Duodenal mucosa (tissue), 2 donors: ENCODE measurements around the gene WDR70.
"Not testable (repeated sequence)": the region's sequence is repeated elsewhere in the genome, so short reads cannot be mapped to it uniquely, and the experiment has no call there.

ENCODE experiments used
- H3K27ac ChIP-seq: one replicate; pipeline ENCODE4 v1.7.0; 2013; ENCODE audit warnings: low read depth, low read length
- H3K27me3 ChIP-seq, 2 donors: one replicate each; pipeline ENCODE4 v1.7.0; 2013; ENCODE audit warnings: low read length in 2 of 2, control low read depth in 1 of 2; ENCODE audit not compliant: insufficient read depth in 2 of 2, control insufficient read depth in 1 of 2
- H3K36me3 ChIP-seq, 2 donors: one replicate each; pipeline ENCODE4 v1.7.0; 2013; ENCODE audit warnings: low read length in 2 of 2, control low read depth in 1 of 2; ENCODE audit not compliant: insufficient read depth in 2 of 2, control insufficient read depth in 1 of 2
- H3K4me1 ChIP-seq, 2 donors: one replicate each; pipeline ENCODE4 v1.7.0; 2013; ENCODE audit warnings: low read length in 2 of 2, control low read depth in 1 of 2; ENCODE audit not compliant: insufficient read depth in 2 of 2, control insufficient read depth in 1 of 2
- H3K4me3 ChIP-seq, 2 donors: one replicate each; pipeline ENCODE4 v1.7.0; 2013; ENCODE audit warnings: low read length in 2 of 2, low read depth in 1 of 2
- H3K9ac ChIP-seq, 2 donors: one replicate each; pipeline ENCODE4 v1.7.0; 2013; ENCODE audit warnings: low read length in 2 of 2, low read depth in 1 of 2
- H3K9me3 ChIP-seq, 2 donors: one replicate each; pipeline ENCODE4 v1.7.0; 2013; ENCODE audit warnings: low read length in 2 of 2, control low read depth in 1 of 2; ENCODE audit not compliant: control insufficient read depth in 1 of 2

The WDR70 gene

DNA sequence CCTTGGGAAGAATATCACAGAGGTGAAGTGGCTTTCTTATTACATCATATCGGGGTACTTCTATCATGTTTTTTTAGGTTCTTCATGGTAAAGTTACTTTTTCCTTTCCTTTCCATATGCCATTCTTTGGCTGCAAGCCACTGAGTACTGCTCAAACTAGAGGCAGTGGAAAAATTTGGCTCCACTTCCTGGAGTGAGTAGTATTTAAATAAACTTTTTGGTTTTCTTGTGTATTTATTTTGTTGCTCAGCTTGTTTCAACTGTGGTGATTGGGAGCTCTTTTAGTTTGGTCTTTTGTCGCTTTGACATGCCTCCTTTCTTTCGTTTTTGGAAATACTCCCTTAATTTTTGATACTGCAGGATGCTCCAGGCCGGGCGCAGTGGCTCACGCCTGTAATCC lies 69.8 kb downstream of the WDR70 start:
- Histone ChIP-seq H3K4me3 (no peak overlapping the region), H3K9me3 (no peaks in the 10 kb centered on the region), H3K27me3 (no peaks in the 10 kb centered on the region), H3K4me1 (no peaks in the 10 kb centered on the region), H3K9ac (no peak overlapping the region), H3K27ac (no peak overlapping the region), H3K36me3 (peaks cover 0 to 8% of the 10 kb centered on the region in 2 donors)

DNA sequence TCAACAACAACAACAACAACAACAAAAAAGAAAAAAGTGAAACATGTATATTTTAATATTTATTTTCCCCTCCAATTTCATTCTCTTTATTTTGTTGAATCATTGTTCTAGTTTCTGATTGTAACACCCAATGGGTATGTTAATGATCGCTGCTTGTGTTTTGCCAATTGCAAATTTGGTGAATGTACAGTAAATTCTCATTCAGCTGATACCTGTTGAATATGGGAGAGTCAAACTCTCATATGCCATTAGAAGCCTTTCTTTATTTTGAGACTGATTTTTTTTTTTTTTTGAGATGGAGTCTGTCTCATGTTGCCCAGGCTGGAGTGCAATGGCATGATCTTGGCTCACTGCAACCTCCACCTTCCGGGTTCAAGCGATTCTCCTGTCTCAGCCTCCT lies 72.9 kb downstream of the WDR70 start:
- not testable (repeated sequence) for H3K9me3 ChIP-seq, H3K36me3 ChIP-seq, H3K9ac ChIP-seq, H3K4me3 ChIP-seq, H3K27me3 ChIP-seq, H3K27ac ChIP-seq, H3K4me1 ChIP-seq

DNA sequence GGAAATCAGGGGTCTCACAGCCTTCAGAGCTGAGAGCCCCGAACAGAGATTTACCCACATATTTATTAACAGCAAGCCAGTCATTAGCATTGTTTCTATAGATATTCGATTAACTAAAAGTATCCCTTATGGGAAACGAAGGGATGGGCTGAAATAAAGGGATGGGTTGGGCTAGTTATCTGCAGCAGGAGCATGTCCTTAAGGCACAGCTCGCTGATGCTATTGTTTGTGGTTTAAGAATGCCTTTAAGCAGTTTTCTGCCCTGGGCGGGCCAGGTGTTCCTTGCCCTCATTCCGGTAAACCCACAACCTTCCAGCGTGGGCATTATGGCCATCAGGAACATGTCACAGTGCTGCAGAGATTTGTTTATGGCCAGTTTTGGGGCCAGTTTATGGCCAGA lies 74.1 kb downstream of the WDR70 start:
- H3K27ac ChIP-seq, H3K9ac ChIP-seq, H3K4me1 ChIP-seq, H3K27me3 ChIP-seq, H3K9me3 ChIP-seq, H3K36me3 ChIP-seq, H3K4me3 ChIP-seq: not testable (repeated sequence)

DNA sequence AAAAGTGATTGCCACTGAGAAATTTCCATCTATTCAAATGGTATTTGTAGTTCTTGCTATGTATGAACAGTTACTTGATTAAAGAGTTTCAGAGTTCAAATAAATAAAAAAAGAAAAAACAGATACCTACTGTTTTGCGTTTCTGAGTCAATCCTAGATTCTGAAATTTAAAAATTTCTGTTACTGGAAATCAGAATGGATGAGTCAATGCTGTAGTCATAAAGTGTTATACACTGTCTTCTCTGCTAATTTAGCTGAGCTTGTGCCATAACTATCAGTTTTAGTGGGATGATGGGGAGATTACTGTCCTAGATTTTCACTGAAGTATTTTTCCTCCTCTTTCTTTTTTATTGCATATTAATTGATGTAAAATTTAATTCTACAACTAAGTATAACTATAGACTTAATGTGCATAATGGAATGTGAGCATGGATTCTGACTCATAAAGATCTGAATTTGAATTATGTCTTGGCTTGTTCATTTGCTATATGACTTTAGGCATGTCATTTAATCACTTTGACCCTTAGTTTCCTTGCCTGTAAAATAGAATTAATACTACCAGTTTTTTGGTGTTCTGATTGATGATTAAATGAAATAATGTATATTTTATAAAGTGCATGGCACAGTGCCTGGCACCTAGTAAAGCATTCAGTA lies 75.4 kb downstream of the WDR70 start:
- H3K27ac ChIP-seq, H3K9me3 ChIP-seq, H3K36me3 ChIP-seq, H3K27me3 ChIP-seq, H3K4me1 ChIP-seq, H3K9ac ChIP-seq, H3K4me3 ChIP-seq: not testable (repeated sequence)

DNA sequence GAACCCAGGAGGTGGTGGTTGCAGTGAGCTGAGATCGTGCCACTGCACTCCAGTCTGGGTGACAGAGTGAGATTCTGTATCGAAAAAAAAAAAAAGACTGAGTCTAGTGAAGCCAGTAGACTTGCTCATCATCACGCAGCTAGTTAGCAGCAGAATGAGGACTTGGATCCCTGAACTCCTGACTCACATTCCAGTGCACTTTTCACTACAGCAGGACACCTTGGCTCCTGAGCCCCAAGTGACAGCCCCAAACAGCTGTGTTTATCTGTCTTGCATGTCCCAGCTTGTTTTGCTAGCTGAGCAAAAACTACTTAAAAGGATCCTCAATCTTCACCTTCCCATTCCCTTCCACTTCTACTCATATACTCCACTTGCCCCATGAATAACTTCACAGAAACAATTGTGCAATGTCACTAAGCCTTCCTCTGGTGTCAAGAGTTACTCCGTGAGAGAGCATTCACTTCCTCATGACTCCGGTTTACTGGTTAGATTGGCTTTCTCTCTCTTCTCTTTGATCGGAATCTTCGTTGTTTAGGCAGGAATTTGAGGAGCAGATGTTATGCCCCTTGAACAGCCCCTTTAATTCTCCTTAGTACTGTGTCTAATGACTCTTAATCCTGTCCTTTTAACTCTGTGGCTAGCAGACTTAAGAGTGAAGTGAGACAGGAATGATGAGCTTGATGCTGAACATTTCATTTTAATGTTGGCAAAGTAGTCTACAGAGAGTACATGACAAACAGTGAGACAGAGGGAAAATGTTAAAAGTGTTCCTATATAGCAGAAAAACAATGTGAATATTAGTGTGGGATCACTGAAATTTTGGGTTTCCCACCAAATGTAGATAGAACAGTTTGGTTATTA lies 84.3 kb downstream of the WDR70 start:
- H3K27me3 ChIP-seq, H3K9me3 ChIP-seq, H3K36me3 ChIP-seq, H3K9ac ChIP-seq, H3K4me1 ChIP-seq, H3K27ac ChIP-seq, H3K4me3 ChIP-seq: not testable (repeated sequence)

DNA sequence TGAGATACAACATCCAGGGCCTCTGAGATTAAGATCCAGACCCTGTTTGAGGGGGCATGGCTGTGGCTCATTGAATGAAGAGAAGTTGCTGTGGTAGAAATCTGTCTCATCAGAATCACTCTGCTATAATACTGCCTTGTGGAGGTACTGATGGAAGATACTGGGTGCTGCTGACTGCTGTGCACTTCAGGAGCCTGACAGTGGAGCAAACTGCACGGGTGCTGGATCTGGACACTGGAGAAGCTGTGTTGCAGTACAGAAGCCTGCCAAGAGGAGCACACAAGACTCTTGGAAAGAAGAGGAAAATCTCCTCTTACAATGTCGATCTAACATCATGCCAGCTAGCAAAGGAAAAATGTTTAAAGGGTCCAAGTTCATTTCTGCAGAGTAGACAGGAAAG lies 85.5 kb downstream of the WDR70 start:
- not testable (repeated sequence) for H3K9me3 ChIP-seq, H3K9ac ChIP-seq, H3K27ac ChIP-seq, H3K4me3 ChIP-seq, H3K27me3 ChIP-seq, H3K4me1 ChIP-seq, H3K36me3 ChIP-seq

DNA sequence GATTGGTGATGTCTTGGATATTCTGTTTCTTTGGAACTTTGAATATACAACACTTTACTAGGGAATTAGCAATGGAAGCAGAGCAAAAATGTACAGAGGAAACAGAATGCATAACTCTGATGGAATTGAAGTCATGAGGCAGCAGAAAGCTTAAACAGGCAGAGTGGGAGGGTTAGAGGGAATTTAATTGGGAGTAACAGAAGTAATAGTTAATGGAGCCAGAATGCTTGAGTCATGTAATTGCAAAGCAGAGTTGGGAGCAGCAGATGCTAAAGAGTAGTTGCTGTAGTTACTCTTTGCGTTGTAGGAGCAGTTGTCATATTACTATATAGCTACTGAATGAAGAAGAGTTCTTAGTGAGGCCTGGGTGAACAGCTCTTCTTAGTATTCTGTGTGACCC lies 90.3 kb downstream of the WDR70 start:
- not testable (repeated sequence) for H3K4me1 ChIP-seq, H3K4me3 ChIP-seq, H3K27ac ChIP-seq, H3K9ac ChIP-seq, H3K36me3 ChIP-seq, H3K27me3 ChIP-seq
- H3K9me3 ChIP-seq, result peaks cover 5 to 11% of the 10 kb centered on the region in 2 donors

DNA sequence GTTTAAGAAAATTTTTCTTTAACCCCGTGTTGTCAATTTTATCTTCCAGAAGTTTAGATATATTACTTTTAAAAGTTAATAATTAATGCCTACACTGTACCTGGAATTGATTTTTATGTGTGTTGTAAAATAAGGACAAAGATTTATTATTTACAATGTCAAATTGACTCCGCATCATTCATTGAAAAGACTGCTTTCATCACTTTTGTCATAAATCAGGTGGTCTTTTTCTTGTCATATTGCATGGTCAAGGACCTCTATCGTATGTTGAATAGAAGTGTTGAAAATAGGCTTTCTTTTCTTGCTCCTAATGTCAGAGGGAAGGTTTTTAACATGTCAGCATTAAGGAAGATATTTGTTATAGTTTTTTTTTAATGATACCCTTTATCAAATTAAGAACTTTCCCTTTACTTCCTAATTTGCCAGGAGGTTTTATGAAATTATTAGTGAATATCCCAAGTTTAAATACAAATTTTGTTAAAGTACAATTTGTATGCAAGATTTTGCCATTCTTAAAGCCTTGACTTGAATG lies 92.6 kb downstream of the WDR70 start:
- Histone ChIP-seq H3K36me3 (no peaks in the 10 kb centered on the region), H3K9me3 (peaks cover 5 to 11% of the 10 kb centered on the region in 2 donors), H3K27ac (no peak overlapping the region), H3K4me1 (no peaks in the 10 kb centered on the region), H3K27me3 (no peaks in the 10 kb centered on the region), H3K4me3 (no peak overlapping the region), H3K9ac (no peak overlapping the region)

DNA sequence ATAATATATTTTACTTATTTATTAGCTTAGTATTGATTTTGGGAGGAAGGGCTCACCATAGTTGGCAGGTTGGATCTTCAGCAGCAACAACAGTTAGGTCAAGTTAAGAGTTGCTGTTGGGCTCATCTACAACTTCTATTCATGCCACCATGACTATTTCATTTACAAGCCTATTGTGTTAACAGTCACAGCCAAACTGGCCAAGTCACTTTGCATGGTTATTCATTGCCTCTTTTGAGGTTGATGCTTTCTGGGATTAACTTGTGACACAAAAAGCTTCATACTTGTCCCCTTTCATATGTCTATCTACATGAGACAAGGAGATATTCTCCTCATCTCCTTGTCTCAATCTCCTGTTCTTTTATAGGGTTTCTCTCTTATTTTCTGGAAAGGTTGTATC lies 98.3 kb downstream of the WDR70 start:
- H3K27me3 ChIP-seq, result no peaks in the 10 kb centered on the region
- no peaks in the 10 kb centered on the region for H3K4me1 ChIP-seq
- no peak overlapping the region for H3K9ac ChIP-seq
- H3K36me3 ChIP-seq, result peaks cover 0 to 23% of the 10 kb centered on the region in 2 donors
- no peaks in the 10 kb centered on the region for H3K9me3 ChIP-seq
- H3K27ac ChIP-seq, result no peak overlapping the region
- H3K4me3 ChIP-seq, result no peak overlapping the region

DNA sequence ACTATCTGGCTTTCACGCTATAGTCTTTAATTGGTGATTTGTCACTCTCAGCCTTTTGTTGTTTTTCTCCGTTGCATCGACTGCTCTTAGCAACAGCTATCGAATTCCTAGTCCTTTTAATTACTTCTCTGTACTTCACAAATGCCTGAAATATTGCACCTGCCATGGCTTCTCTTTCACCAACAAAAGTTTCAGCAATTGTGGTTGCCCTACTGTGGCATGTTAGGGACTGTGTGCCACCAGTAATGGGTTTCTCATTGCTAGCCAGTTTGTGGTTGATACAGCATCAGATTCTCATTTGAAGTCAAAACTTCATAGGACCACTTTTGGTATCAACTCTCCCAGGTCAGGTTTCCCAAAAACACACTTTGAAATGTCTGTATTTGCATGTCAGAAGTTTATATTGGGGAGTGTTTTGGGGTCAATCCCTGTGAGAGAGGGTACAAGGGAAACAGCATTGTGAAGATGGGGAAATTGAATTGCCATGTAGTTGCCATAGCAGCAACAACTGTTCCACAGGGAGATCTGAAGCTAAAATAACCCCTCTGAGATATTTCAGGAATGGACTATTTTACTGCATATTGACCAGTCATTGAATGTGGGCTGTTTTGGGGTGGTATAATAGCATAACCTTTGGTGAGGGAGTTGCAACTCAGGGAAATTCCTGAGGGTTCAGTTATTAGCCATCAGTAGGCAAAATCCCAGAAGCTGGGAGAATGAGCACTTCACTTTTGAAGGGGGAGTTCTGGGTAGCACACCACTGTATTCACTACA lies 99.2 kb downstream of the WDR70 start:
- no peaks in the 10 kb centered on the region for H3K4me1 ChIP-seq
- H3K36me3 ChIP-seq, result peaks cover 0 to 23% of the 10 kb centered on the region in 2 donors
- H3K4me3 ChIP-seq, result no peak overlapping the region
- no peak overlapping the region for H3K9ac ChIP-seq
- H3K9me3 ChIP-seq, result no peaks in the 10 kb centered on the region
- no peak overlapping the region for H3K27ac ChIP-seq
- H3K27me3 ChIP-seq, result no peaks in the 10 kb centered on the region
